Natural killer cell (primary cell): ENCODE results near the gene WDR88. TPM values are rescaled to one million over a fixed set of nuclear protein-coding genes. Genes with fewer than 3 reads are reported as not detected.
"Not testable (repeated sequence)": the region's sequence is repeated elsewhere in the genome, so short reads cannot be mapped to it uniquely, and the experiment has no call there.

Experiments
- ATAC-seq, 3 donors: fragments of 150-1000 bp in 2 of 3; fragments of 200-7000 bp in 1 of 3; cut with Tn5 transposase; 1 replicate in 1 of 3; 2 replicates in 2 of 3; pipeline ENCODE4 v1.10.0; 2021; ENCODE audit warnings: mild to moderate bottlenecking in 2 of 3, moderate library complexity in 2 of 3
- DNase-seq, 2 donors: peaks; one replicate each; pipeline versions ENCODE4 v3.0.0 to v3.0.0-alpha.2; 2013 to 2021; ENCODE audit warnings: mixed read lengths in 1 of 2
- H3K27ac ChIP-seq: one replicate; pipeline ENCODE4 v1.5.1; 2013; ENCODE audit warnings: mild to moderate bottlenecking, low read length
- H3K27me3 ChIP-seq: one replicate; pipeline ENCODE4 v1.6.1; 2013; ENCODE audit warnings: low read length; ENCODE audit not compliant: control insufficient read depth, insufficient read depth
- H3K36me3 ChIP-seq: one replicate; pipeline ENCODE4 v1.6.1; 2013; ENCODE audit warnings: low read length; ENCODE audit not compliant: control insufficient read depth, insufficient read depth
- H3K4me1 ChIP-seq: one replicate; pipeline ENCODE4 v1.6.1; 2013; ENCODE audit warnings: low read length; ENCODE audit not compliant: control insufficient read depth, insufficient read depth
- H3K4me3 ChIP-seq: one replicate; pipeline ENCODE4 v1.5.1; 2013; ENCODE audit warnings: low read length
- H3K9me3 ChIP-seq: one replicate; pipeline ENCODE4 v1.6.1; 2013; ENCODE audit warnings: low read length; ENCODE audit not compliant: control insufficient read depth, insufficient read depth
- H3K27ac Mint-ChIP-seq, 2 donors: one replicate each; pipeline ENCODE4 v1.8.0; 2022; ENCODE audit warnings: mild to moderate bottlenecking in 2 of 2, mixed read lengths in 2 of 2, moderate library complexity in 1 of 2
- H3K27me3 Mint-ChIP-seq, 2 donors: one replicate each; pipeline ENCODE4 v1.8.0; 2022; ENCODE audit warnings: low read depth in 2 of 2, mixed read lengths in 2 of 2
- H3K36me3 Mint-ChIP-seq: one replicate; pipeline ENCODE4 v1.8.0; 2022; ENCODE audit warnings: mixed read lengths
- H3K4me1 Mint-ChIP-seq, 2 donors: one replicate each; pipeline ENCODE4 v1.8.0; 2022; ENCODE audit warnings: mixed read lengths in 2 of 2
- H3K4me3 Mint-ChIP-seq: one replicate; pipeline ENCODE4 v1.8.0; 2022; ENCODE audit warnings: mild to moderate bottlenecking, moderate library complexity, mixed read lengths
- H3K9me3 Mint-ChIP-seq, 2 donors: one replicate each; pipeline ENCODE4 v1.8.0; 2022; ENCODE audit warnings: mixed read lengths in 2 of 2
- CTCF ChIP-seq: fragments of 200-600 bp; IDR thresholded peaks from one replicate; pipeline ENCODE4 v1.8.0; 2022; ENCODE audit warnings: antibody characterized with exemption
- WGBS: methylation state at CpG from one replicate; pipeline ENCODE4 v1.1.7; 2013; ENCODE audit warnings: missing lambda C conversion rate; ENCODE audit not compliant: insufficient coverage; 5-methylcytosine and 5-hydroxymethylcytosine counted together
- intact Hi-C: fragments of 100-400 bp; cut with micrococcal nuclease; formaldehyde crosslinking; loops from one replicate; pipeline ENCODE4 v1.14.2; 2022
- total RNA-seq, 4 donors: library from RNA; stranded (reverse); fragments of 120-200 nt in 1 of 4; gene quantifications; one replicate each; pipeline versions ENCODE4 v1.2.3 to v1.2.4, GENCODE V29; 2013 to 2022

WDR88 gene
- total RNA-seq, 3 donors from 2014 or later (not counting 1 experiment from before 2014, with no cell fraction given) = not detected

- TF ChIP-seq CTCF = no peak
- H3K9me3 Mint-ChIP-seq = no peaks in the 10 kb centered on the region
- peaks cover 5% of the 10 kb centered on the region for H3K4me1 ChIP-seq
- H3K27me3 Mint-ChIP-seq = peaks cover 0 to 6% of the 10 kb centered on the region in 2 donors
- DNase-seq (no peak), ATAC-seq (no peak)
- H3K4me3 Mint-ChIP-seq = no peak overlapping the region
- no peaks in the 10 kb centered on the region for H3K36me3 Mint-ChIP-seq
- H3K27ac Mint-ChIP-seq = no peak overlapping the region
- no peak overlapping the region for H3K4me3 ChIP-seq
- H3K4me1 Mint-ChIP-seq = peaks cover 5 to 7% of the 10 kb centered on the region in 2 donors
- intact Hi-C loops = no loop called here
- H3K27me3 ChIP-seq = no peaks in the 10 kb centered on the region
- H3K9me3 ChIP-seq = no peaks in the 10 kb centered on the region
- 93% methylated on average over 9 of the region's 9 CpGs for WGBS
- no peak overlapping the region for H3K27ac ChIP-seq
- H3K36me3 ChIP-seq = no peaks in the 10 kb centered on the region
Measured at GRCh38 chr19:33146209-33146608, 14.3 kb downstream of the WDR88 start.

DNA sequence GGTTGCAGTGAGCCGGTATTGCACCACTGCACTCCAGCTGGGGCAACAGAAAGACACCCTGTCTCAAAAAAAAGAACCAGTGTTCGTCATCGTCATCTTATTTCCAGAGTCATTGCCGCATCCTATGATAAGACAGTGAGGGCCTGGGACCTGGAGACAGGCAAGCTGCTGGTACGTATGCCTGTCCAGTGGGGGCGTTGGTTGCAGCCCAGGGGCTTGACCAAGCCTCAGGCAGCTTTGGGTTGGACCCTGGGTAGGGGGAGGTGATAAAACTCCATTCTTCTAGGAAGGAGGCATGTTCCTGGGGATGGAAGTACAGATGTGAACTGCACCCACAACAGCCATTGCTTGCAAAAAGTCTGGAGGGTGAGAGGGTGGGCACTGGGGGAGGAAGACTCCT lies 15.6 kb downstream of the WDR88 start:
- Histone ChIP-seq H3K27ac (no peak overlapping the region), H3K27me3 (no peaks in the 10 kb centered on the region), H3K4me1 (peaks cover 5% of the 10 kb centered on the region), H3K36me3 (no peaks in the 10 kb centered on the region), H3K4me3 (no peak overlapping the region), H3K9me3 (no peaks in the 10 kb centered on the region)
- no peak for TF ChIP-seq CTCF
- DNase-seq = no peak
- H3K4me3 Mint-ChIP-seq = no peak overlapping the region
- ATAC-seq = no peak
- WGBS = 93% methylated on average over 6 of the region's 6 CpGs
- H3K27me3 Mint-ChIP-seq = peaks cover 0 to 2% of the 10 kb centered on the region in 2 donors
- H3K27ac Mint-ChIP-seq = no peak overlapping the region
- peaks cover 5 to 7% of the 10 kb centered on the region in 2 donors for H3K4me1 Mint-ChIP-seq
- no peaks in the 10 kb centered on the region for H3K9me3 Mint-ChIP-seq
- H3K36me3 Mint-ChIP-seq = no peaks in the 10 kb centered on the region
- intact Hi-C loops = no loop called here

- WGBS = 88% methylated on average over 14 of the region's 14 CpGs
- no peak overlapping the region for H3K4me3 ChIP-seq
- no peaks in the 10 kb centered on the region for H3K27me3 Mint-ChIP-seq
- DNase-seq (no peak), ATAC-seq (no peak)
- TF ChIP-seq CTCF = no peak
- no peak overlapping the region for H3K27ac Mint-ChIP-seq
- H3K36me3 Mint-ChIP-seq = no peaks in the 10 kb centered on the region
- no peak overlapping the region for H3K4me3 Mint-ChIP-seq
- no peaks in the 10 kb centered on the region for H3K9me3 Mint-ChIP-seq
- no peaks in the 10 kb centered on the region for H3K4me1 ChIP-seq
- intact Hi-C loops = no loop called here
- no peaks in the 10 kb centered on the region for H3K4me1 Mint-ChIP-seq
- H3K36me3 ChIP-seq = no peaks in the 10 kb centered on the region
- no peaks in the 10 kb centered on the region for H3K27me3 ChIP-seq
- no peak overlapping the region for H3K27ac ChIP-seq
- H3K9me3 ChIP-seq = no peaks in the 10 kb centered on the region
Measured at GRCh38 chr19:33150852-33151518, 19.1 kb downstream of the WDR88 start.

DNA sequence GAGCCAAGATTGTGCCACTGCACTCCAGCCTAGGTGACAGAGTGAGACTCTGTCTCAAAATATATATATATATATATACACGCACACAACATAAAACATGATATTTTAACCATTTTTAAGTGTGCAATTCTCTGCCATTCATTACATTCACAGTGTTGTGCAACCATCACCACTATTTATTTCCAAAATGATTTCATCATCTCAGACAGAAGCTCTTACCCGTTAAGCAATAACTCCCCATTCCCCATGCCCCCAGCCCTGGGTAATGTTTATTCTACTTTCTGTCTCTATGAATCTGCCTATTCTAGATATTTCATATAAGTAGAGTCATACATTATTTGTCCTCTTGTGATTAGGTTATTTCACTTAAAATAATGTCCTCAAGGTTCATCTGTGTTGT lies 20.3 kb downstream of the WDR88 start:
- H3K36me3 Mint-ChIP-seq = no peaks in the 10 kb centered on the region
- Histone ChIP-seq H3K27me3 (no peaks in the 10 kb centered on the region), H3K9me3 (no peaks in the 10 kb centered on the region), H3K4me1 (no peaks in the 10 kb centered on the region), H3K36me3 (no peaks in the 10 kb centered on the region), H3K27ac (no peak overlapping the region), H3K4me3 (no peak overlapping the region)
- no peak for TF ChIP-seq CTCF
- H3K9me3 Mint-ChIP-seq = no peaks in the 10 kb centered on the region
- ATAC-seq (no peak), DNase-seq (no peak)
- no peaks in the 10 kb centered on the region for H3K27me3 Mint-ChIP-seq
- no peak overlapping the region for H3K4me3 Mint-ChIP-seq
- no peak overlapping the region for H3K27ac Mint-ChIP-seq
- WGBS = 78% methylated on average over 1 of the region's 2 CpGs
- H3K4me1 Mint-ChIP-seq = no peaks in the 10 kb centered on the region
- intact Hi-C loops = no loop called here

DNA sequence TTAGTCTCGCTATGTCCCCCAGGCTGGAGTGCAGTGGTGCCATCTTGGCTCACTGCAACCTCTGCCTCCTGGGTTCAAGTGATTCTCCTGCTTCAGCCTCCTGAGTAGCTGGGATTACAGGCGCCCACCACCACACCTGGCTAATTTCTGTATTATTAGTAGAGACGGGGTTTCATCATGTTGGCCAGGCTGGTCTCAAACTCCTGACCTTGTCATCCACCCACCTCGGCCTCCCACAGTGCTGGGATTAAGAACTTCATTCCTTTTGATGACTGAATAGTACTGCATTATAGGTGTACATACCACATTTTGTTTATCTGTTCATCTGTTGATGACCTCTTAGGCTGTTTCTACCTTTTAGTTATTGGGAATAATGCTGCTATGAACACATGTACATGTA lies 20.7 kb downstream of the WDR88 start:
- H3K4me3 ChIP-seq, H3K36me3 ChIP-seq, H3K36me3 Mint-ChIP-seq, H3K9me3 ChIP-seq, H3K27me3 ChIP-seq, H3K4me3 Mint-ChIP-seq, H3K4me1 Mint-ChIP-seq, DNase-seq, H3K27ac Mint-ChIP-seq, H3K27ac ChIP-seq, intact Hi-C loops, H3K4me1 ChIP-seq, H3K9me3 Mint-ChIP-seq, H3K27me3 Mint-ChIP-seq, ATAC-seq: not testable (repeated sequence)
- 87% methylated on average over 3 of the region's 4 CpGs for WGBS
